Colon (tissue), 2 donors: ENCODE data around the gene CYFIP1.

Experiments
- FAIRE-seq: peaks from 2 replicates; lab custom pipeline; 2012; peaks lifted over from hg19 to GRCh38; lab: Jason Lieb, UNC
- donor health status: control.
- donor health status: control.

Gene CYFIP1

GRCh38 chr15:22968366-22968765 lies 11.8 kb downstream of the CYFIP1 start:
- no peak for FAIRE-seq

GRCh38 chr15:22967084-22967770 lies 12.9 kb downstream of the CYFIP1 start:
- no peak for FAIRE-seq

- no peak for FAIRE-seq
These were observed 13.7 kb downstream of the CYFIP1 start for GRCh38 chr15:22966321-22967083.

- FAIRE-seq = no peak
These were observed 16.5 kb downstream of the CYFIP1 start for GRCh38 chr15:22963641-22964040.

GRCh38 chr15:22962611-22963010 lies 17.6 kb downstream of the CYFIP1 start:
- no peak for FAIRE-seq

- FAIRE-seq = no peak
These were observed 18.4 kb downstream of the CYFIP1 start for GRCh38 chr15:22961762-22962161.

GRCh38 chr15:22960556-22960955 lies 19.6 kb downstream of the CYFIP1 start:
- FAIRE-seq = no peak

- no peak for FAIRE-seq
These were observed 20.0 kb downstream of the CYFIP1 start for GRCh38 chr15:22960126-22960525.

GRCh38 chr15:22959321-22960101 lies 20.7 kb downstream of the CYFIP1 start:
- no peak for FAIRE-seq

- no peak for FAIRE-seq
These were observed 21.5 kb downstream of the CYFIP1 start for GRCh38 chr15:22958487-22959280.

- no peak for FAIRE-seq
These were observed 23.2 kb downstream of the CYFIP1 start for GRCh38 chr15:22956978-22957260.

- no peak for FAIRE-seq
These were observed 23.8 kb downstream of the CYFIP1 start for GRCh38 chr15:22956257-22956977.

- FAIRE-seq = no peak
These were observed 24.5 kb downstream of the CYFIP1 start for GRCh38 chr15:22955544-22956119.

- FAIRE-seq = no peak
These were observed 25.2 kb downstream of the CYFIP1 start for GRCh38 chr15:22954798-22955543.

GRCh38 chr15:22954326-22954725 lies 25.8 kb downstream of the CYFIP1 start:
- FAIRE-seq = no peak

- FAIRE-seq = no peak
These were observed 27.2 kb downstream of the CYFIP1 start for GRCh38 chr15:22952796-22953579.

GRCh38 chr15:22951381-22952280 lies 28.5 kb downstream of the CYFIP1 start:
- no peak for FAIRE-seq

GRCh38 chr15:22951031-22951380 lies 29.2 kb downstream of the CYFIP1 start:
- FAIRE-seq = no peak
